Myocyte (in vitro differentiated cells): Measurements from ENCODE around the gene DCP1B. TPM values are rescaled to one million over a fixed set of nuclear protein-coding genes. Genes with fewer than 3 reads are reported as not detected.

Source experiments
- DNase-seq: peaks from one replicate; pipeline ENCODE4 v3.0.0-alpha.2; 2012; ENCODE audit warnings: low read depth
- total RNA-seq: library from RNA; depleted of rRNA; stranded (reverse); fragments of >200 nt; gene quantifications from 2 replicates; pipeline ENCODE4 v1.2.3, GENCODE V29; 2014

The DCP1B gene
- total RNA-seq, 1 donor from 2014 or later: 21.4 TPM

- DNase-seq: no peak
These were observed 83.3 kb downstream of the DCP1B start for GRCh38 chr12:1920971-1921370.

GRCh38 chr12:1920436-1920835 lies 83.8 kb downstream of the DCP1B start:
- DNase-seq: no peak

DNA sequence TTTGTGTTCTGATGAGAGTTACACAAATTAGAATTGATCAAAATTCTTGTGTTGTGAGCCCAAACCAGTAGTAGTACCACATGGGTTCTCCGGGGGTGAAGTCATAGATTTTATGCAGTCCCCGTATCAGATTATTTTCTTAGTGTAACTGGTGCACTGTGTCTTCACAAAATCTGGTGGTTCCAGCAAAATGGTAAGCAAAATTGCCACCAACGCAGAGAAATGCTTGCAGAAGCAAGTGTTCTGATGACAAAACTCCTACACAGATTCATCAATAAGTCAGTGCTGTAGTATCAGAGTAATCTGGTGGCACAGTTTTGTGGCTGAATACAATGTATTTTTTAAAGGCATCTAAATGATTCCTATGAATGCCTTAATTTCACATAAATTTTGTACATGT lies 84.5 kb downstream of the DCP1B start:
- DNase-seq: no peak

DNA sequence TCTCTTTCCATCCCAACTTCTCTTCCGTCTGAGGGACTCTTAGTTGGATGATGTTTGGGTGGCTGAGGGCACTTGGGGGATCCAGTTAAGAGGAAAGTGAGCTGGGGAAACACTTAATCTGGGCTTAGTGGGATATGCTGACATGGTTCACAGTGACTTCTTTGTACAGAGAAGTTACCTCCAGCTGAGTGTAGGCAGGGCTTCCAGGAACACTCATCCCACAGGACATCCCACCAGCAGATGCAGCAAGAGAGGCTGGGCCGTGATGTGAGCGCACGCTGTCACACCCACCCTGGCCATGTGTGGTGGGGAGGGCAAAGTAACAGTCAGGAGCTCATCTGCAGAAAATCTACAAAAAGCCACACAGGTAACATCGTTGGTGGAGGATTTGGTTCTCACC lies 85.0 kb downstream of the DCP1B start:
- no peak for DNase-seq

DNA sequence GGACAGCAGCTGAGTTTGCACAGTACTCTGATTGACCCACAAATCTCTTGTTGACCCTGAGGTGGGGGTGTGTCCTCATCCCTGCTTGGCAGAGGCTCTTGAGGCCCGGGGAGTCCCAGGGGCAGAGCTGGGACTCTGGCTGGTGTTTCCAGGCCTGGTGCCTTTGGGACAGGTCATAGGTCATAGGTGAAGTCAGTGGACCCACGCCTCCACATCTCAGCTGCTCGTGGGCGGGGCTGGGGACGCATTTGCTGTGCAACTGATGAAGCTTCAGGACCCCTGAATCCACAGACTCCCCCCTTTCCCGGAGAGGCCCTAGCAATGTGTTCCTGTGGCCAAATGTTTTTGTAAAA lies 85.4 kb downstream of the DCP1B start:
- no peak for DNase-seq

- DNase-seq: peak; percentile 57
These were observed 86.0 kb downstream of the DCP1B start, which contains the start of gene CACNA2D4 for GRCh38 chr12:1918081-1918883. Gene CACNA2D4 (minus strand): TSS chr12:1918652. CDS start chr12:1918473, 179 bp downstream.

- DNase-seq: no peak
These were observed 86.8 kb downstream of the DCP1B start for GRCh38 chr12:1917172-1918070.

DNA sequence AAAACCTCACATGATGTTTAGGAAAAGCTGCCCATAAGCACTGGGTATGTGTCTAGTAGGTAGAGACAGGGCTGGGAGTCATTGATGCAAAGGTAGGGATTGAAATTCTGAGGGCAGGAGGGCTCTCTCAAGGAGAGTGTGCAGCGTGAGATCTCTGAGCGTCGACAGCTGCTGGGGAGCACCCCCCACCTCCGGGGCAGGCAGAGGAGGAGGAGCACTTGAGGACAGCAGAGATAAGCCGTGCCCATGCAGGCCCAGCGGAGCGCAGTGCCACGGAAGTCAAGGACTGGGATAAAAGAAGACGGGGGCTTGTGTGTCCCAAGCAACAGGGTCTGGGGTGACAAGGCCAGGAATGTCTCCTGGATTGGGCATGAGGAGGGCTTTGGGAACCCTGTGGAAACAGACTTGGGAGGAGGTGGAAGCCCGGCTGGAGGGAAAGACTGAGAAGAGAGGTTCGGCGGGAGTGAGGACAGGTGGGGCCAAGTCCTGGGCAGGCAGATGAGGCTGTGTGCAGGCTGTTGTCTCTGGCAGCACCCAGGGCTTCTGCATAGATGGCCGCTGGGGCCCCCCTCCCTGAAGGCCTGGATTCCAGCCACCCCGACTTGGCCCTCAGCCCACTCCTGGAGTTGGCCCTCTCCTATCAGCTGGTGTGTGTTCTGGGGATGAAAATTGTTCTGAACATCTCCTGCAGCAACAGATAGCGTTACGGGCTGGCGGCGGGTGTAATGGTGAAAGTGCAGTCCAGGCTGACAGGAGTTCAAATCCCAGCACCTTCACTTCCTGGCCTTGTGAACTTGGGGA lies 87.7 kb downstream of the DCP1B start:
- DNase-seq: no peak

GRCh38 chr12:1915082-1915968 lies 88.9 kb downstream of the DCP1B start:
- no peak for DNase-seq

DNA sequence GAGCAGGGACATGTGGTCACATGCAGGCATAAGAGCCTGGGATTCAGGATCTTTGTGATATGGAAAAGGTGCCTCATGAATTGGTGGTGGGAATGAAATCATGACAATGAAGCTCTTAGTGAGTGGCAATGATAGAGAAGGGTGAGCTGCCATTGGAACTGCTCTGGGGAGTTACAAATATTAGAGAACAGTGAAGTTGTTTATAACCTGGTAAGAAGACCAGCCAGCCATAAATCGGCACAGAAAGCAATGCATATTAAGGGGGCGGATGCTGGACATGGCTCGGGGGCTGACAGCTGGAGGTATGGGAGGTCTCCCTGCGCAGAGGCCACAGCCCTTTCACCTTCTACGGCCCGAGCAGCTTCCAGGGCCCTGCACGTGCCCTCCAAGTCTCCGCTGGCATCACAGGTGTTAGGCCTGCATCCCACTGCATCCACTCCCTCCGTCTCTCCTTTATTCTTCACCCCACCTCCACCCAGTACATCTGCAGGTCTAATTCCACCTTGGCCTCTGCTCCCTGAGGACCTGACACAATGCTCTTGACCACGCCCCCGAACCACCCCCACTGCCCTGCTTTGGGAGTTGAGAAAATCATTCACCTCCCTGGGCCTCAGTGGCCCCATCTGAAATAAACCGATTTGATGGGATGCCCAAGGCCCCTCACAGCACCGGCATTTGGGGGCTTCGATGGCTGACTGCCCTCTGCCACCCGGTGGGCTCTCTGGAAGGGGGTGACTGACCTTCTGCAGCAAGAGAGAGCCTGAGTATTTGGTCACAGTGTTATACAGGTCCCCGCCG lies 89.9 kb downstream of the DCP1B start:
- DNase-seq: no peak

DNA sequence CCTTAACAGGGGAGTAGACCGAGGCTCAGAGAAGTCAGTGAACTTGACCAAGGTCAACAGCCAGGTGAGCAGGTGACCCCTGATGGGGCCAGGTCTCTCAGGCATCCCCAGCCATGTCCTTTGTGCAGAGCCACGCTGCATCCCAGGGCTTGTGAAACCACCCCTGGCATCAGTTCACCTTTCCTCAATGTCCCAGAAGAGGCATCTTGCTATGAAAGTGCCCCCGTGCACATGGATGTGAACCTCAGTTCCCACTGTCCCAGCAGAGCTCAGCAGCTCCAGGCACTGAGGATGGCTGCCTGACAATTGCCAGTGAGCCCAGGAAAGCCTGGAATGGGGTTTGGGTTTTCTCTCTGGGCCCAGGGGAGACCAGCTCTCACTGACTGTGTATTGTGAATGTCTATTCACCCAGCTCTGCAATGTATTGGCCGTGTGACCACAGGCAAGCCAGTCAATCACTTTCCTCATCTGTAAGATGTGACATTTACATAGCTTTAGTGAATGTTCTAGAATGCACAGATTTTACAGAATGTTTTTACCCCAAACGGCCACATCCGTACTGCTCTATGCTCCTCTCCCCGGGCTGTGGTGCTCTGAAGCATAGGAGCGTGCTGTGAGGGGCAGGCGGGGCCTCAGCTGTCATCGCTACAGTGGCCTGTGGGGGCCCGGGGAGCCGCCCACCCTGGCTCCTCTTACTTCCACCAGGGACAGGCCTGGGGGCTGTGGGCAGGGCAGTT lies 90.7 kb downstream of the DCP1B start:
- no peak for DNase-seq

DNA sequence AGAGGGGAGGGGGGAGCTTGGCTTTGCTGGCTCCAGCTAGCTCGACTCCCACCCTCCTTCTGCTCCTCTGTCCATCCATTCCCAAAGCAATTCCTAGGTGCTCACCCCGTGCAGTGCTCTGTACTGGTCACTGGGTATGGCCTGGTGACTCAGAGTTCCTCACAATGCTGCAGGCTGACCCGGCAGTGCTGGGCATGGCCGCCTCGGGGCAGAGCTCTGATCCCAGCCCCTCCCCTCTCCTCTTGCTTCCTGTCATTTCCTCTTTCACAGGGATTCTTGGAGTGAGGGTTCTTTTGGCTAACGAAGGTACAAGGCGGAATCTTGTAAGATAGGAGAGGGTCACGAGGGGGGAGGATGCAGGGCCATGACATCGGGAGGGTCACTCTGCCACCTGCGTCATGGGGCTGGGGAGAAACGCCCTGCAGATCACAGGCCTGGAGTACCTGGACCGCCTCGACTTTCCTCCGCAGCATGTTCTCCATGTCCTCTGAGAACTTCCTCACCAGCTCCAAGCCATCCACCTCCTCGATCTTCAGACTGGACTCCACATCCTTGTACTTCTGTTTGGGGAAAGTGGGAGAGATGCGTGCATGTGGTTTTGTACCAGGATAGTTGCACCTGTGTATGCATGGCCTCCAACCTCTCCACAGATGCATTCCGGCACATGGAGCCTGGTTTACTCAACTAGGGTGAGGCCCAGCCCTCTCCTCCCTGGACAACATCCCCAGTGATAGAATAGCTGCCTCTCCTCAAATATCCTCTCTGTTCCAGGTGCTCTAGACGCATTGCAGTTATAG lies 91.5 kb downstream of the DCP1B start:
- no peak for DNase-seq

DNA sequence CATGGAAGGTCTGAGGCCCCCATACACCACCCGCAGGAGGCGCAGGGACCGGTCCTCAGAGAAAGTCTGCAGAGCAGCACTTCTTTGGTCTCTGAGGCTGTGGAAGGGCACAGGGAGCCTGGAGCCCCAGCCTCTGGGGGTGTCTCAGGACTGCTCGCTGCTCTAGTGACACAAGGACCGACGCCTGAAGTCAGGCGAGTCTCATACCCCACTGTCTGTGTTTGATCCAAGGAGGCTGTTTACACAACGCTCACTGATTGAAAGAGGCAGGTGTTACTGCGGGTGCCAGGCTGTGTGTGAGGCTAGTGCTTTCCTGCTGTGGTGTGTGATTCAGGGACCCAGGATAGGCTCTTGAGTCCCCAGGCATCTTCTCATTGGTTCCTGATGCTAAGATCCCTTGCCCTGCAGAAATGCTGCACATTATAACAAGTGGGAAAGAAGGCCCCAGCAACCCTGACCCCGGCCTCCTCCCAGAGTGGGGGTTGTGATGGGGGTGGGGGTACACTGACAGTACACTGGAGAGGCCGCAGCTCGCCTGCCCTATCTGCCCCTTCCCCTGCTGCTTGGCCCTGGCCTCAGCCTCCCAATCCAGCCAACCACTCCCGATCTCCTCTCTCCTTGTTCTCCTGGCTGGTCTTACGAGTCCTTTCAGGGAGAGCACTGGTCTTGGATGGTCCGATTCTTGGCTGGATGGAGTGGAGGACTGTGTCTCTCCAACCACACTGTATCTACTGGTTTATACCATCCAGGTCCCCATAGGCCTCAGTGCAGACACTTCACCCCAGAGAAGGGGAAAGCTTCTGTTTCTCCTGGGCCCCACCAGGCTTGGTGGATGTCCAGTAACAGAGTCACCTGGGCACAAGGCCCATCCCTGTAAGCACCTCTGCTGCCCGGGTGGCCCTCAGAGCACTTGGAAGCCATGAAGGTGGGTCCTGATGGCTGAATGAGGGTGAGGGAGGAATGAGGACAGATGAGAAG lies 92.4 kb downstream of the DCP1B start:
- DNase-seq: peak; percentile 96

GRCh38 chr12:1910468-1910867 lies 93.8 kb downstream of the DCP1B start:
- no peak for DNase-seq

- no peak for DNase-seq
These were observed 95.5 kb downstream of the DCP1B start for GRCh38 chr12:1908758-1909157.

- no peak for DNase-seq
These were observed 96.3 kb downstream of the DCP1B start for GRCh38 chr12:1907652-1908611.
